ENCODE data around the gene CD47.

Gene CD47

GRCh38 chr3:108028896-108029295 is 61.9 kb downstream of the CD47 start:
- Histone ChIP-seq H4K20me1 (no peaks in the 10 kb centered on the region), H3K9ac (no peak overlapping the region), H3K4me2 (no peak overlapping the region), H3K4me1 (no peaks in the 10 kb centered on the region), H3K4me3 (no peak overlapping the region), H3K9me3 (no peaks in the 10 kb centered on the region; the same call in 1 of the 2 replicates), H3K27ac (no peak overlapping the region), H3K36me3 (no peaks in the 10 kb centered on the region), H3K27me3 (no peaks in the 10 kb centered on the region)
- no peak for TF ChIP-seq Cebpa-rat (IDR thresholded peaks at IDR 0.05)

DNA sequence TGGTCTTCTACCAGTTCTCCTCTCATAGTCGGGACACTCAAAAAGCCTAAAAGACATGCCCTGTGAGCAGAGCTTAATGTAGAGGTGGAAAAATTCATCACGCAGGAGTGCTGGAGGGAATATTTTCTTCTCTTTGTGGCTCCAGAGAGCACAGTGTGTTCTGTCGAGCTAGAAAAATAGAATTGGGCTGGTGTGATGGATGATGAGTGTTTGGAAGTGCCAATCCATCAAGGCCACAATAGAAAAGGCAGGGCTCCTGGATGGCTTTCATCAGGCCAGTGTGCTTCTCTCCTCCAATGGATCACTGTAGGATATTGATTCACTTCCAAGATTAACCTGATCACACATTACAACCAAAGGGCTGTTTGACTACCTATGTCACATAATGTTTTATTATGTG is 65.7 kb downstream of the CD47 start:
- H4K20me1 ChIP-seq: no peaks in the 10 kb centered on the region
- H3K4me2 ChIP-seq: no peak overlapping the region
- no peak for TF ChIP-seq Cebpa-rat (IDR thresholded peaks at IDR 0.05)
- no peak overlapping the region for H3K9ac ChIP-seq
- no peak overlapping the region for H3K4me3 ChIP-seq
- H3K4me1 ChIP-seq: no peaks in the 10 kb centered on the region
- H3K27me3 ChIP-seq: no peaks in the 10 kb centered on the region
- no peak overlapping the region for H3K27ac ChIP-seq
- no peaks in the 10 kb centered on the region; the same call in 1 of the 2 replicates for H3K9me3 ChIP-seq
- H3K36me3 ChIP-seq: no peaks in the 10 kb centered on the region

DNA sequence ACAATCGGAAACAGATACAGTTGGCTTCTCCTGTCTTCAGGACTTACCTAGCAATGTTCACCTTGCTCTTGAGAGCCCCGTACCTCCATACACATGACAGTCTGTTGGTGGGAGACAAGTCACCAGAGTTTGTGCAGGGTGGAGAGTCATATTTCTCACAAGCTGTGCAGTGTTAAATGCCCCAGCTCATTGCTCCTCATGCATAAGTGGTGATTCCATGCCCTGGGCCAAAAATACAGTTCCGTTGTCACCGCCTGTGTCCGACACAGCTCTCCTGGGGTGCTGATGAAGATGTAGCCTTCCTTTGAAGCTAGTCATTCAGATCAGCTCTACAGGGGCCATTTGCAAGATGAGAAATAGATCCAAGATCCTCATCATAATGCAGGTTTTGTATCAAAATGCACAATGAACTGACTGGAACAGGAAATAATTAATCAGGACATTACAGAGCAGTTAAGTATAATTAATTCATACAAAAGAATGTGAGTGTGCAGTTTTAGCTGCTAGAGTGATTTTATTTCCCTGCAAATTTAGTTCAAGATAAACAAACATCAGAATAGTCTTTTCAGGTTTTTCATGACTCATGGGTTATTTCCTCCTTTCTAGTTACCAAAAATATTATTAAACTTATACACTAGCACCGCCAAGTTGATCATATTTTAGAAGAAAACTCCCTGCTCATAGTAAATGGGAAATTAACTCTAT is 66.5 kb downstream of the CD47 start:
- Histone ChIP-seq H3K27me3 (no peaks in the 10 kb centered on the region), H3K4me3 (no peak overlapping the region), H4K20me1 (no peaks in the 10 kb centered on the region), H3K27ac (no peak overlapping the region), H3K36me3 (no peaks in the 10 kb centered on the region), H3K9me3 (no peaks in the 10 kb centered on the region; the same call in 1 of the 2 replicates), H3K4me1 (no peaks in the 10 kb centered on the region), H3K9ac (no peak overlapping the region), H3K4me2 (no peak overlapping the region)
- TF ChIP-seq Cebpa-rat (IDR thresholded peaks at IDR 0.05): no peak

DNA sequence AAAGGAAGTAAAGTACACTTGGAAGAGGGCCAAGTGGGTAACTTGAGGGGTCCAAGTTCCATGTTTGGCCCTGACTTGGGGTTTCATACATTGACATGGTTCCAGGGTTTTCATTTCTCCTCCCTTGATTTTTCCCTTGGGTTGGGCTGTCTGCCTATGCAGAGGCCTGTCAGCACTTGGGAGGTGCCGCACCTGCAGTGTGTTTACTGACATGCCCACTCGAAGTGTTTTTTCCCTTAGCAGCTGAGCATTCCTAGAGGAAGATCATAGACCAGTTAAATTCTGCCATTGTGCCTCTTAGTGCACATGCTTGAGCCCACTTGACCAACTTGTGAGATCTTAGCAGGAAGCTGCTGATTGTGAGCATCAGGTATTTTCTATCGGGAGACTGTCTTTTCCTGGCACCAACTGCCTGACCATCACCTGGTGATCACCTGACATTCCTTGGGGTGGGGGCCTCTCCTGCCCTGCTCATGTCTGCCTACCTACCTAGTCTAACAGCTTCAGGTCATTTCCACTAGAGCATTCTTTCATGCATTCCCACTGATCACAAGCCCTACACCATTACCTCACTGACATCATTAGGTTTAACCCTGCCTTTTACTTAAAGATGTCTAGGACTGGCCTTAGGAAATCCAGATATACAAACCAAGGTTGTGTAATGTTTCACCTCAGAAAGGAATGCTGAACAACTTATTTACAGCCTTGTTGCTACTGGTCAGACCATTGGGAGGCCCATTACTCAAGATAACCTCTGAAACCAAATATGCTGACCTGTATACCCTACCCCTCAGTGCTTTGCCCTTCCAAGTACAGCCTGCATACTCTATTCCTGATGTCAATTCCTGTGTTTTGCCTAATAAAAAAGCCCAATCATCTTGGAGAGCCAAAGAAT is 68.3 kb downstream of the CD47 start:
- Histone ChIP-seq H3K36me3 (no peaks in the 10 kb centered on the region), H3K4me1 (no peaks in the 10 kb centered on the region), H3K9ac (no peak overlapping the region), H3K4me2 (no peak overlapping the region), H3K4me3 (no peak overlapping the region), H4K20me1 (no peaks in the 10 kb centered on the region), H3K27me3 (no peaks in the 10 kb centered on the region), H3K9me3 (no peaks in the 10 kb centered on the region; the same call in 1 of the 2 replicates), H3K27ac (no peak overlapping the region)
- no peak for TF ChIP-seq Cebpa-rat (IDR thresholded peaks at IDR 0.05)

DNA sequence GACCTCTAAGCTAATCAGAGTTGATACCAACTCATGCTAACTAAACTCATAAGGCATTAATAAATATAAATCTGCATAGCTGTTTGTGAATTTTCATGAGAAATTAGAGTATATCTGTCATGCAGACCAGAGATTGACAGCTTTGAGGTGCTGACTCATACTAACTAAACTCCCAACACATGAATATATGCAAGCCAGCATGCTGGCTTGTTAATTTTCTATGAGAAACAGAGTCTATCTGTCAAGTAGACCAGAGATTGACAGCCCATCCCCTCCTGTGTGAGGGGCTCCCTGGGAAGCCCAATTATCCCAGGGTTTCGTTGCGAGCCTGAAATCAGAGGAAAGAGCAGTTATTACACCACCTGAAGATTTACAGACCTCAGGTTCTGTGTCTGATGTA is 69.3 kb downstream of the CD47 start:
- Histone ChIP-seq H4K20me1 (no peaks in the 10 kb centered on the region), H3K4me2 (no peak overlapping the region), H3K27me3 (no peaks in the 10 kb centered on the region), H3K4me1 (no peaks in the 10 kb centered on the region), H3K9ac (no peak overlapping the region), H3K9me3 (no peaks in the 10 kb centered on the region; the same call in 1 of the 2 replicates), H3K4me3 (no peak overlapping the region), H3K27ac (no peak overlapping the region), H3K36me3 (no peaks in the 10 kb centered on the region)
- TF ChIP-seq Cebpa-rat (IDR thresholded peaks at IDR 0.05): no peak

DNA sequence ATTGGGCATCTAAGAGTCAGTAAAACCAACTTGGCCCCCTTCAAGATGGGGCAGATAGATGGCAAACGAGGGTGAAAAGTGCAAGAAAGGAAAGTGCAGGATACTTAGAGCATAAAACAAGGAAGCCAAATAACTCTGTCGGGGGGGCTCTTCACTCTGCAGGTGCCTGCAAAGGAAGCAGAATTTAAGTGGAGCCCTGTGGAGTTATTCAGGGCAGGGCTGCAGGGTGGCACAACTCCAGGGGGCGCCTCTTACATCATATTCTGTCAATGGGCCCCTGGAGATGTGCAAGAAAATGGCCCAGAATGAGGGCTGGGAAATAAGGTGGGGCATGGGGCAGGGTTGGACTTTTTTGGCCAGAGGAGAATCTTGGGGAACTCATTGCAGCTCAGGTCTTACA is 69.7 kb downstream of the CD47 start:
- H3K4me1 ChIP-seq: no peaks in the 10 kb centered on the region
- H3K27me3 ChIP-seq: no peaks in the 10 kb centered on the region
- H3K4me2 ChIP-seq: no peak overlapping the region
- H3K4me3 ChIP-seq: no peak overlapping the region
- no peaks in the 10 kb centered on the region for H3K9me3 ChIP-seq
- no peak overlapping the region for H3K27ac ChIP-seq
- no peaks in the 10 kb centered on the region for H4K20me1 ChIP-seq
- no peak overlapping the region for H3K9ac ChIP-seq
- H3K36me3 ChIP-seq: no peaks in the 10 kb centered on the region
- no peak for TF ChIP-seq Cebpa-rat (IDR thresholded peaks at IDR 0.05)

DNA sequence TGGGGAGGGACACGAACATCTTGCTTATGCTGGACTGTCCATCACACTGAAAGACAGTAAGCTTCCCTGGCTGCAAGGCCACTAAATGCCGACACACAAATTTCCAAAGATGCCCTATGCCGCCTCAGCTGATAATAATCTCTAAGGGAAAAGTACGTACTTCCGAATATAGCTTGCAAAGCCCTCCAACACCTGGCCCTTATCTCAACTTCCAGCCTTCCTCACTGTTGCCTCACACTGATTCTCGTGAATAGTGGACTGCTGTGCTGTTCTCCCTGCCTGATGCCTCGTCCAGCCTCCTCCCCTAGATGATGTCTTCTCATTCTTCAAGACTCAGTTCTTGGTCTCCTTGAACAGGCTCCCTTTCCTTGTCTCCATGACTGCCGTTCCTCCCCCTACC is 72.3 kb downstream of the CD47 start:
- H3K9ac ChIP-seq: no peak overlapping the region
- no peak overlapping the region for H3K27ac ChIP-seq
- no peak overlapping the region for H3K4me2 ChIP-seq
- H4K20me1 ChIP-seq: no peaks in the 10 kb centered on the region
- H3K9me3 ChIP-seq: no peaks in the 10 kb centered on the region
- no peak overlapping the region for H3K4me3 ChIP-seq
- H3K4me1 ChIP-seq: no peaks in the 10 kb centered on the region
- TF ChIP-seq Cebpa-rat (IDR thresholded peaks at IDR 0.05): no peak
- no peaks in the 10 kb centered on the region for H3K27me3 ChIP-seq
- no peaks in the 10 kb centered on the region for H3K36me3 ChIP-seq

GRCh38 chr3:108017587-108017986 is 73.2 kb downstream of the CD47 start:
- H3K27ac ChIP-seq: no peak overlapping the region
- H3K9ac ChIP-seq: no peak overlapping the region
- no peaks in the 10 kb centered on the region for H3K27me3 ChIP-seq
- H3K9me3 ChIP-seq: no peaks in the 10 kb centered on the region
- no peak overlapping the region for H3K4me2 ChIP-seq
- no peaks in the 10 kb centered on the region for H4K20me1 ChIP-seq
- TF ChIP-seq Cebpa-rat (IDR thresholded peaks at IDR 0.05): no peak
- H3K36me3 ChIP-seq: no peaks in the 10 kb centered on the region
- no peak overlapping the region for H3K4me3 ChIP-seq
- H3K4me1 ChIP-seq: no peaks in the 10 kb centered on the region

GRCh38 chr3:108014943-108015342 is 75.9 kb downstream of the CD47 start:
- H3K27me3 ChIP-seq: no peaks in the 10 kb centered on the region
- no peaks in the 10 kb centered on the region for H3K9me3 ChIP-seq
- no peaks in the 10 kb centered on the region for H3K4me1 ChIP-seq
- no peak for TF ChIP-seq Cebpa-rat (IDR thresholded peaks at IDR 0.05)
- H3K27ac ChIP-seq: no peak overlapping the region
- H3K4me2 ChIP-seq: no peak overlapping the region
- no peaks in the 10 kb centered on the region for H3K36me3 ChIP-seq
- H3K9ac ChIP-seq: no peak overlapping the region
- no peak overlapping the region for H3K4me3 ChIP-seq
- no peaks in the 10 kb centered on the region for H4K20me1 ChIP-seq
